GM19239 (cell line): ENCODE data around the gene NRF1.
A peak's percentile ranks its signal among the peaks of the same experiment; 100 is the strongest.
"Not testable (repeated sequence)": the region's sequence is repeated elsewhere in the genome, so short reads cannot be mapped to it uniquely, and the experiment has no call there.

ENCODE experiments used
- DNase-seq: peaks from one replicate; pipeline ENCODE4 v3.0.0; 2011; ENCODE audit warnings: low spot score; ENCODE audit not compliant: insufficient read length
- FAIRE-seq: peaks from 2 replicates; lab custom pipeline; 2011; peaks lifted over from hg19 to GRCh38; lab: Jason Lieb, UNC

The NRF1 gene

DNA sequence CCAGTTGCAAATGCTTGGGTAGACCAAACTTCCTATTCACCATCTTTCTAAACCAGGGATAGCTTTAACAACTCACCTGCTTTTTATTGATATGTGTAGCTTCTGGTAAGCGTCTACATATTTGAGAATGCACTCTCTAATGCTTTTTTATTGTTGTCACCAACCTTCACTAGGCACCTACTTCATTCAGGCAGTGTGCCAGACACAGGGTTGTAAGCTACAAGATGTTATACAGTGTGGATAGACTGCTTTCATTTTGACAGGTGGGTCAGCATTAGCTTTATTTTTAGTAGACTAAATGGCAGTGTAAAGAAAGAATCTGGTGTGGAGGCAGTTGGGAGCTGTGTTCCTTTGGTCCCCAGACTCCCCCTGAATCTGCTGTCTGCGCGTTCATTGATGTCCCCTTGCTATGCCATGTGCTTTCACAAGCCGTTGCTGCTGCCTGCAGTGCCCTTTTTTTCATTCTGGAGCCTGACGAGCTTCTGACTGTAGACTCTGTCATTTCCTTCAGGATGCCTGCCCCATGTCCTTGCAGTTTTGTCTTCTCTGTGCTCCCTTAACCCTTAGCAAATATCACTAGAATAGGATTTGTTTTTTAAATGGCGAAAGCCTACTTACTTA, 32.1 kb downstream of the NRF1 start:
- DNase-seq = no peak
- FAIRE-seq = no peak

GRCh38 chr7:129644634-129645230, 33.2 kb downstream of the NRF1 start:
- DNase-seq (no peak), FAIRE-seq (no peak)

- DNase-seq (no peak), FAIRE-seq (no peak)
Observed at GRCh38 chr7:129646369-129647021, 35.0 kb downstream of the NRF1 start.

DNA sequence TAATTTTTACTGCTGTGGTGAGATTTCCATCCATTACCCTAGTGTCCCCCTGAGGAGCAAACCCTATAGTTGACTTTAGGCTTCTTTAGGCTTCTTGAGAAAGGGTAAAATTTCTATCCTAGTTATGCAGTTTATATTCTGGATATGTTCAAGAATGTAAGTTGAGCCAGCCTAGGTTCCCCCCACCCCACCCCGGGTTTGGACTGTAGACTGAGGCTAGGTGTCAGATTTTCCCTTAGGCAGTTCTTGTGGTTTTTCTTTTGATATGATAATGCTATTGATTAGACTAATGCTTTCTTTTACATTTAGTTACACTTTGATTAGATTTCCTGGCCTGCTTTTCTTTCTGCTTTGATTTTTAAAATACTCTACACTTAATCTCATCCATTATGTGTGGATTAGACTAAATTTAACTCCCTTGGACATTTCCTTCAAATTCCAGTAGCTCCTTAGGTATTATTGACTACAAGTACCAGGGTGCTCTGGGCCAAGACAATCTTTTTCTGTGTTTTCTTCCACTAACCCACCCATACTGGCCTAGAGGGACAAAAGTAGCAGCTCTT, 37.7 kb downstream of the NRF1 start:
- FAIRE-seq (no peak), DNase-seq (no peak)

DNA sequence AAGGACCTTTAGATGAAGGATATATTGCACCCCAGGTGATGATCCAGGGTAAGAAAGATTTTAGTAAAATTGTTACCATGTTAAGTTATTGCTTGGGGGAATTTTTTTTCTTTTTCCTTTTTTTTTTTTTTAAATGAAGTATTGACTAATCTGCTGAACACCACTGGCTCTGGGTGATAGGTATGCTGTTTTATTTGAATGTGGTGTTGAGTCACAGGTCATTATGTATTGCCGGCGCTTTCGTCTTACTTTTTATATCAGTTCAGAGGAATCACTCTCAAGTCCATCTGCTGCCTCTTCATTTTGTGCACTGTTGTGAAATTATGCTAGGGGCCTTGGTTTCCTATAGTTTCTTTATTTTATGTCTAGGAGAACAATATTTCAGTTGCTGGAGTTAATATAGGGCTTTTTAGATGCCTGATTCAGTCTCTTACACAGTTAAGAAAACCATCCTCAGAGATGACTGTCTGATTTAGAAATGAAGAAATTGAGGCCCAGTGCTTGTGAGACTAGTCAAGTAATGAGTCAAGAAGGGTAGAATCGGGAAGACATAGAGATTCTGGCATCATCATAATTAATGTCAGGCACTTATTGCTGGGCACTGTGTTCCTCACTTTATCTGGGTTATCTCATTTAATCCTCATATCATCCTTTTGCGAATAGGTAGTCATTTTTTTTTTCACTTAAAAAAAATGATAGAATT, 38.7 kb downstream of the NRF1 start:
- FAIRE-seq (no peak), DNase-seq (no peak)

- no peak for DNase-seq
- no peak for FAIRE-seq
Observed at GRCh38 chr7:129652914-129653313, 41.4 kb downstream of the NRF1 start.

GRCh38 chr7:129655811-129656210, 44.3 kb downstream of the NRF1 start:
- no peak for DNase-seq
- FAIRE-seq = no peak

GRCh38 chr7:129657363-129657762, 45.8 kb downstream of the NRF1 start:
- FAIRE-seq (no peak), DNase-seq (no peak)

- not testable (repeated sequence) for FAIRE-seq, DNase-seq
Observed at GRCh38 chr7:129659907-129660306, 48.4 kb downstream of the NRF1 start.

DNA sequence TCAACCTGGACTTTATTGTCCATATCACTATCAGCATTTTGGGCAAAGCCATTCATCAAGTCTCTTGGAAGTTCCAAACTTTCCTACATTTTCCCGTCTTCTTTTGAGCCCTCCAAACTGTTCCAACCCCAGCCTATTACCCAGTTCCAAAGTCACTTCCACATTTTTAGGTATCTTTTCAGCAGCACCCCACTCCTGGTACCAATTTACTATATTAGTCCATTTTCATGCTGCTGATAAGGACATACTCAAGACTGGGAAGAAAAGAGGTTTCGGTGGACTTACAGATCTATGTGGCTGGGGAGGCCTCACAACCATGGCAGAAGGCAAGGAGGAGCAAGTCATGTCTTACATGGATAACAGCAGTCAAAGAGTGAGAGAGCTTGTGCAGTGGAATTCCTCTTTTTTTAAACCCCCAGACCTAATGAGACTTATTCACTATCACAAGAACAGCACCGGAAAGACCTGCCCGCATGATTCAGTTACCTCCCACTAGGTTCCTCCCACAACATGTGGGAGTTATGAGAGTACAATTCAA, 50.2 kb downstream of the NRF1 start:
- FAIRE-seq = no peak
- no peak for DNase-seq

GRCh38 chr7:129663240-129663639, 51.7 kb downstream of the NRF1 start:
- FAIRE-seq, DNase-seq: not testable (repeated sequence)

DNA sequence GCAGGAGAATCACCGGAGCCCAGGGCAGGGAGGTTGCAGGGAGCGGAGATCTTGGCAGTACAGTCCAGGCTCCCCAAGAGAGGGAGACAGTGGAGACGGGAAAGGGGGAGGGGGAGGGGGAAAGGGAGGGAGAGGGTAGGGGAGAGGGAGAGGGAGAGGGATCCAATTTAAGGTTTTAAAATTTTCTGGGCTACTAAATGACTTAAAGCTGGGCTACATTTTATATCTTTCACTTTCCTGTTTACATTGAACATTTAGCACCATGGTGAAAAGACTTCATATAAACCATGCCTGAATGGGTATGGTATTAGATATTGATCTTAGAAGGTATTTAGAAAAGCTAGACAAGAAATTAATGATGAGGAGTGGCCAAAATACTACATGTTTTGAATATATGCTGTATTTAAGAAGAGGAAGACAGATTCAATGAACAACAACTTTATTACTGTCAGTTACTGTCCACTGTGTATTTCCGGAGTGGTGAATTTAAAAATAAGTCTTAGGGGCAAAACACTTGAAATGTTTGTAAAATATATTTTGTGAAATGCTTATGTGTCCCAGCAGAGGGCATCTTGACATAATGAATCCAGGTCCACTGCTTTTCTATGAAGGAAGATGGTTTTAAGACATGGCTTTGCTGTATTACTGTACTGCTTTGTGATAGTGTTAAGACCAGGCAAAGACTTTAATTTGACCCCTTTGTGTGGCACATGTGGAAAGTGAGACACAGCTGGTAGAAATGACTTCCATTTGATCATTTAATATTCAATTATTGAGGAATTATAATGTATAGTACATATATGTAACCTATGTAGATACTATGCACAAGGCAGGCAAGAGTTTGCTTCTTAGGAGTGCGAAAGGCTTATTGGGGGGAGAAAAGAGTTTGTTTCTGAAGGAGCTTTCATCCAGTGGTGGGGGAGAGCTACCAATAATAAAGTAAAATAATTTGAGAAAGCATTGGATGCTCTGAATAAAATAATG, 52.8 kb downstream of the NRF1 start:
- FAIRE-seq = peak; percentile 76
- no peak for DNase-seq

GRCh38 chr7:129665013-129665401, 53.5 kb downstream of the NRF1 start:
- no peak for FAIRE-seq
- DNase-seq = no peak

GRCh38 chr7:129667116-129667515, 55.6 kb downstream of the NRF1 start:
- DNase-seq (no peak), FAIRE-seq (no peak)

GRCh38 chr7:129667551-129667950, 56.0 kb downstream of the NRF1 start:
- FAIRE-seq (no peak), DNase-seq (no peak)

DNA sequence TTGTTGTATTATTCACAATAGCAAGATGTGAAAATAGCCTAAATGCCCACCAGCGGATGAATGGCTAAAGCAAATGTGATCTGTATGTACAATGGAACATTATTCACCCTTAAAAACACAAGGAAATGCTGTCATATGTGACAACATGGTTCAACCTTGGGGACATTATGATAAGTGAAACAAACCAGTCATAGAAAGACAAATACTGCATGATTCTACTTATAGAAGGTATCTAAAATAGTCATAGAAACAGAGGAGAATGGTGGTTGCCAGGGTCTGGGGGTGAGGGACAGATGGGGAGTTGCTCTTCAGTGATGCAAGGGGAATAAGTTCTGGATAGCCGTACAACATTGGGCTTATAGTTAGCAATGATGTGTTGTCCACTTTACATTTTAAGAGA, 58.4 kb downstream of the NRF1 start:
- DNase-seq = no peak
- no peak for FAIRE-seq

DNA sequence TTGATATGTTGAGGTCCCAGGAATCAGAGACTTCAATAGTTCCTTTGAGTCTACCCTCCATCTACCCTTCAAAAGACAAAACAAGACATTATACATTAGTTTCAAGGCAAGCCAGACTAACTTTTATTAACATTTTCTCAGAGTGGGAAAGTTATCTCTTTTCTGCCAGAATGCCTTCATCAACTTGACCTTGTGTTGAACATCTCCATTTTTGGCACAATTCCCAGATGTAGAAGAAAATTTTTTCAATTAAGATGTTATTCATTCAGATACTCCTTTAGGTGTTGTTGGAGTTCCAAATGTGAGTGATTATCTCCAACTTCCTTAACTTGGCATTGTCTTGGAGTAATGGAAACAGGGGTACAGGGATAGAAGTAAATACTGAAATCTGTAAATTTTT, 59.1 kb downstream of the NRF1 start:
- no peak for DNase-seq
- FAIRE-seq = no peak

DNA sequence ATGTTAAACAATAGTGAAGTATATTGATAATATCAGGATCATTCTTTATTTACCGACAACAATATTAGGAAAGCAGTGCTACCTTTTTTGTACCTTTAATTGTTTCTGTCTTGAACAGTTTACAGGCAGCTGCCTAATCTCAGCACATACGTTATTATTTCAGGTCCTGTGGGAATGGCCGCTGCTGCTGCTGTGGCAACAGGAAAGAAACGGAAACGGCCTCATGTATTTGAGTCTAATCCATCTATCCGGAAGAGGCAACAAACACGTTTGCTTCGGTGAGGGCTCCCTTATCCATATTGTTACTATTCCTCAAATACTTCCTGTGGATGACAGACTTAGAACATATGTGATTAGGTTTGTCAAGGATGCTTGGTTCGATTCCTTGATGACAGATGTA, 59.7 kb downstream of the NRF1 start:
- DNase-seq (no peak), FAIRE-seq (no peak)

- not testable (repeated sequence) for FAIRE-seq, DNase-seq
Observed at GRCh38 chr7:129674475-129674874, 63.0 kb downstream of the NRF1 start.
